Measurements from ENCODE around the gene KLHL9.

KLHL9 gene

DNA sequence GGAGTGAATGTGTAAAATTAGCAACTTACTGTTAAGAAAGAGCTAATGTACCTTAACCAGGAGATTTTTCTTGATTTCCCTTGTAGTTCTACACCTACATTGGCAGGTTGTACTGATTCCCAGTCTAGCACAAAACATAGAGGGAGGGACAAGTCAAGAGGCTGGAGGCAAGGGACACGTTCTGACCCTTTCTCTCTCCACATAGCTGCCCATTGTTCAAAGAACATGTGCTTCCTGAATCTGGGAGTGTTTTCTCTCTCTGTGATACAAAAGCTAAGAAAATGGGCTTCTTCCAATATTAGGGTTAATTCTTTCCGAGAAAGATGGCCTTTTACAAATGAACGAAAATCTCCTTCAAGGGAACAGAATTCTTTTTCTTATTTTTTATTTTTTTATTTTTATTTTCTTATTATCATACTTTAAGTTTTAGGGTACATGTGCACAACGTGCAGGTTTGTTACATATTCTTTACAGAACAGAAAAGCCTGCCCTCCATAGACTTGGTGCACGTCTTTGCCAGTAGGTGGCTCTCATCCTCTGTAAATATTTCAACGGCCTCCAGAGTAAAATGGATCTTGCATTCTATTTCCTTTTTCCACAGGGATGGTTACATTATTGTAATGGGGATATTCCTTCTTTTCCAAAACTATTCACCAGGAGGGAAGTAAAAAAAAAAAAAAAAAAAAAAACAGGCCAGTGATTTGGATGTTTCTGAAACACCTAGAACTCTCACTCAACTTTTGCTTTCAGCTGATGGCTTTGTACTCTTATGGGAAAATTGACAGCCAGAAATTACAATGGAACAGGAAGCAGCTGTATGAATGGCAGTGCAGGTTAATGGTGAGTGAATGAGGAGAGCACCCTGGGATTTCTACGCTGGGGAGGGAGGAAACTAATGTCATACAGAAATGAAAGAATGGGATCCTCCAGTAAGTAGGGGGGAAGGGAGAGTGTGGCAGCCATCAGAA, 17.0 kb downstream of the KLHL9 start:
- Histone ChIP-seq H3K27me3 (ENCODE audit: control insufficient read depth in 1 of 2, insufficient read depth in 2 of 2, low read length in 2 of 2) (no peaks in the 10 kb centered on the region), H3K9ac (ENCODE audit: low read depth in 1 of 2, low read length in 2 of 2) (no peak overlapping the region), H3K9me3 (ENCODE audit: control insufficient read depth in 1 of 2, low read length in 2 of 2) (no peaks in the 10 kb centered on the region), H3K4me1 (ENCODE audit: control insufficient read depth in 1 of 2, insufficient read depth in 2 of 2, low read length in 2 of 2) (no peaks in the 10 kb centered on the region), H3K27ac (ENCODE audit: low read depth, low read length) (no peak overlapping the region), H3K36me3 (ENCODE audit: control insufficient read depth in 1 of 2, insufficient read depth in 2 of 2, low read length in 2 of 2) (peaks cover 4 to 6% of the 10 kb centered on the region in 2 donors), H3K4me3 (ENCODE audit: low read depth in 1 of 2, low read length in 2 of 2) (no peak overlapping the region)

DNA sequence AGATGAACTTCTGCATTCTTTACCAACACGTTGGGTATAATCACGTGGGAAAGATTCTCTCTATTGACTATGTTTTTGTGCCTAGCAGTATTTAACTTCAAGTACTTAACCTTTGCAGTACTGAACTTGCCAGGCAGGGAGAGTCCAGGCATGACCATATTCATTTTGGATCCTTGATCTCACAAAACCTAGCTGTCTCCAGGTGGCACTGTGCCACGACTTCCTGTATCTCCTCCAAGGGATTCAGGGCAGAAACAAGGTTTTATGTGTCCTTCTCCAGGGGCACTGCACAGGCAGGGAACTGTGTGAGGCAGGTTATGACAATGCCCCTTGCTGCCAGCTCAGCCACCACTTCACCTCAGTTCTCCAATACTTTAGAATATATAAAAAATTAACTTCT, 18.3 kb downstream of the KLHL9 start:
- no peaks in the 10 kb centered on the region for H3K36me3 ChIP-seq (ENCODE audit: control insufficient read depth in 1 of 2, insufficient read depth in 2 of 2, low read length in 2 of 2)
- H3K27ac ChIP-seq (ENCODE audit: low read depth, low read length), result no peak overlapping the region
- H3K9me3 ChIP-seq (ENCODE audit: control insufficient read depth in 1 of 2, low read length in 2 of 2), result no peaks in the 10 kb centered on the region
- no peak overlapping the region for H3K9ac ChIP-seq (ENCODE audit: low read depth in 1 of 2, low read length in 2 of 2)
- H3K27me3 ChIP-seq (ENCODE audit: control insufficient read depth in 1 of 2, insufficient read depth in 2 of 2, low read length in 2 of 2), result no peaks in the 10 kb centered on the region
- no peaks in the 10 kb centered on the region for H3K4me1 ChIP-seq (ENCODE audit: control insufficient read depth in 1 of 2, insufficient read depth in 2 of 2, low read length in 2 of 2)
- no peak overlapping the region for H3K4me3 ChIP-seq (ENCODE audit: low read depth in 1 of 2, low read length in 2 of 2)

DNA sequence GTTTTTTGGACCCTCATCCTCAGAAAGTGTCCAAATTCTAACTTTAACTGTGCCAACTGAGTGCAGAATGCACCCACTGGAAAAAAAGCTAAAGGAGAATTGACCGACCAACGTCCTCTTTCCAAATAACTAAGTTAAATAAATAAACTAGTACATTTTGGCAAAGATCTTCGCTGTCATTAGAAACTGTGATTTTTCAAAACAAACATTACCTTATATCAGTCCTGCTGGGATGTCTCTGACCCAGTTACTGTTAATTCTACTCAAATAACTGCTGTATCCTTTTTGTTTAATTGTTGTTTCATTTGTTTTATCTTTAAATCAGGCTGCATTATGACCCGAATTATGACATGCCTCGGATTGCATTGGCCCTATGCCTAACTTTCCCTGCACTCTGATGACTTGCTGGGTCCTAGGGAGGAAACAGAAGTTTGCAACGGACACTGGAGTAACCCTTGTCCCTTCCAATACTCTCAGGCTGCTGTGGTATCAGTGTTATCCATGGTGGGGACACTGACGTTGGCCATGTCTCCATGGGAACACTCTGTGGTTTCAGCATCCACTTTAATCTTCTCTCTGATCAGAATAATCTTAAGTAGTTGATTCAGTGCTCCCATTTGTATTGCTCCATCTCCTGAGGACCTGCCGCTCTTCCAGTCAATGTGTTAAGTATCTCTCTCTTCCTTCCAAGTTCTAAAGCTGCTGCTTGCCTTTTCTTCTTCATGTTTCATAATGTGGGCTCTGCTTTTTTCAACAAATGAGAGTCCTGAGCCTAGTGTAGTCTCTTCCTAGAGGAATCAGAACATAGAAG, 19.0 kb downstream of the KLHL9 start:
- Histone ChIP-seq H3K9me3 (ENCODE audit: control insufficient read depth in 1 of 2, low read length in 2 of 2) (no peaks in the 10 kb centered on the region), H3K27me3 (ENCODE audit: control insufficient read depth in 1 of 2, insufficient read depth in 2 of 2, low read length in 2 of 2) (no peaks in the 10 kb centered on the region), H3K27ac (ENCODE audit: low read depth, low read length) (no peak overlapping the region), H3K9ac (ENCODE audit: low read depth in 1 of 2, low read length in 2 of 2) (no peak overlapping the region), H3K4me3 (ENCODE audit: low read depth in 1 of 2, low read length in 2 of 2) (no peak overlapping the region), H3K36me3 (ENCODE audit: control insufficient read depth in 1 of 2, insufficient read depth in 2 of 2, low read length in 2 of 2) (no peaks in the 10 kb centered on the region), H3K4me1 (ENCODE audit: control insufficient read depth in 1 of 2, insufficient read depth in 2 of 2, low read length in 2 of 2) (no peaks in the 10 kb centered on the region)

DNA sequence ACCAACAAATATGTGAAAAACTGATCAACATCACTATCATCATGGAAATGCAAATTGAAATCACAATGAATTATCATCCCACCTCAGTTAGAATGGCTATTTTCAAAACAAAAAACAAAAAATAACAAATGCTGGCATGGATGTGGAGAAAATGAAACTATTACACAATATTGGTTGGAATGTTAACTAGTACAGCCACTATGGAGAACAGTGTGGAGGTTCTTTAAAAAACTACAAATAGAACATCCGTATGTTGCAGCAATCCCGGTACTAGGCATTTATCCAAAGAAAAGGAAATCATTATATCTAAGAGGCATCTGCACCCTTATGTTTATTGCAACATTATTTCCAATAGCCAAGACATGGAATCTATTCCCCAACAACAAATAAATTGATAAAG, 21.1 kb downstream of the KLHL9 start:
- H3K27ac ChIP-seq (ENCODE audit: low read depth, low read length), result no peak overlapping the region
- H3K9ac ChIP-seq (ENCODE audit: low read depth in 1 of 2, low read length in 2 of 2), result no peak overlapping the region
- H3K4me3 ChIP-seq (ENCODE audit: low read depth in 1 of 2, low read length in 2 of 2), result no peak overlapping the region
- no peaks in the 10 kb centered on the region for H3K27me3 ChIP-seq (ENCODE audit: control insufficient read depth in 1 of 2, insufficient read depth in 2 of 2, low read length in 2 of 2)
- H3K36me3 ChIP-seq (ENCODE audit: control insufficient read depth in 1 of 2, insufficient read depth in 2 of 2, low read length in 2 of 2), result no peaks in the 10 kb centered on the region
- H3K4me1 ChIP-seq (ENCODE audit: control insufficient read depth in 1 of 2, insufficient read depth in 2 of 2, low read length in 2 of 2), result no peaks in the 10 kb centered on the region
- H3K9me3 ChIP-seq (ENCODE audit: control insufficient read depth in 1 of 2, low read length in 2 of 2), result no peaks in the 10 kb centered on the region

DNA sequence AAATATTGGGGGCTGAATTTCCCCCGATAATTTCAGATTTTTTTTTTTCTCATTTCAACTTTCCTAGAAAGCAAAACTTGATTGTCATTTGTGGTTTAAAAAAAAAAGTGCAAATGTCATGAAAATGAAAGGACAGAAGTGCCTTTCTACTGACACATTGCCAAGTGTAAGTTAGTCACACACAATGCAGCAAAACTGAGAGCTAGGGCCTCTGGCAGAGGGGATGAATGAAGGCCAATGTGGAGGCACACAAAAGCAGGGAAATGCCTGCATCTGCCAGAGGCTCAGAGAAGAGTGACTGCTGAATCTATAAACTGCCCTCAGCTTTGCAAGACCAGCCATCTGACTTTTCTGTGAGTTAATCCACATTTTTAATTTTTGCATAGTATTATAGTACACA, 23.3 kb downstream of the KLHL9 start:
- H3K9me3 ChIP-seq (ENCODE audit: control insufficient read depth in 1 of 2, low read length in 2 of 2), result no peaks in the 10 kb centered on the region
- no peaks in the 10 kb centered on the region for H3K4me1 ChIP-seq (ENCODE audit: control insufficient read depth in 1 of 2, insufficient read depth in 2 of 2, low read length in 2 of 2)
- no peak overlapping the region for H3K4me3 ChIP-seq (ENCODE audit: low read depth in 1 of 2, low read length in 2 of 2)
- no peak overlapping the region for H3K9ac ChIP-seq (ENCODE audit: low read depth in 1 of 2, low read length in 2 of 2)
- no peak overlapping the region for H3K27ac ChIP-seq (ENCODE audit: low read depth, low read length)
- H3K27me3 ChIP-seq (ENCODE audit: control insufficient read depth in 1 of 2, insufficient read depth in 2 of 2, low read length in 2 of 2), result no peaks in the 10 kb centered on the region
- H3K36me3 ChIP-seq (ENCODE audit: control insufficient read depth in 1 of 2, insufficient read depth in 2 of 2, low read length in 2 of 2), result no peaks in the 10 kb centered on the region

DNA sequence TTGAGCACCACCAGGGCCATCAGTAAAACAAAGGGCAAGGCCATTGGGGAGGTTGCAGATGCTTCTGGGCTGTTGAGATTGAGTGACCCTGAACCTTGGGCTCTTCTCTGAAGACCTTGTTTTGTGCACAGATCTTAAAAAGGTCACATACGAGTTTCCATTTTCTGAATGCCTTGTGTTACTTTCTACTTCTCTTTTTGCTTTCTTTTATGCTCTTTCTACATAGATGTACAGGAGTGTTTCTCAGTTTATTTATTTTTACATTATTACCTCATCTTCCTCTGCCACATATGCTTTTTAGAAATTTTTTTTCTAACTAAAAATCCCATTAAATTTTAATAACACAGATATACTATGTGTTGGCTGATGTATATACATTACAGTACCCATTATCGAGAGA, 30.0 kb downstream of the KLHL9 start, which contains the start of gene IFNA5:
IFNA5 (minus strand) TSS at position 101 of the 400 bp plus-strand sequence; CDS start at position 44, 57 bp downstream.
- Histone ChIP-seq H3K27ac (ENCODE audit: low read depth, low read length) (no peak within 1 kb of the TSS), H3K27me3 (ENCODE audit: control insufficient read depth in 1 of 2, insufficient read depth in 2 of 2, low read length in 2 of 2) (no peaks in the 10 kb centered on the region), H3K4me1 (ENCODE audit: control insufficient read depth in 1 of 2, insufficient read depth in 2 of 2, low read length in 2 of 2) (no peaks in the 10 kb centered on the region), H3K9me3 (ENCODE audit: control insufficient read depth in 1 of 2, low read length in 2 of 2) (no peaks in the 10 kb centered on the region), H3K36me3 (ENCODE audit: control insufficient read depth in 1 of 2, insufficient read depth in 2 of 2, low read length in 2 of 2) (no peaks in the 10 kb centered on the region), H3K4me3 (ENCODE audit: low read depth in 1 of 2, low read length in 2 of 2) (no peak within 1 kb of the TSS), H3K9ac (ENCODE audit: low read depth in 1 of 2, low read length in 2 of 2) (no peak within 1 kb of the TSS)

DNA sequence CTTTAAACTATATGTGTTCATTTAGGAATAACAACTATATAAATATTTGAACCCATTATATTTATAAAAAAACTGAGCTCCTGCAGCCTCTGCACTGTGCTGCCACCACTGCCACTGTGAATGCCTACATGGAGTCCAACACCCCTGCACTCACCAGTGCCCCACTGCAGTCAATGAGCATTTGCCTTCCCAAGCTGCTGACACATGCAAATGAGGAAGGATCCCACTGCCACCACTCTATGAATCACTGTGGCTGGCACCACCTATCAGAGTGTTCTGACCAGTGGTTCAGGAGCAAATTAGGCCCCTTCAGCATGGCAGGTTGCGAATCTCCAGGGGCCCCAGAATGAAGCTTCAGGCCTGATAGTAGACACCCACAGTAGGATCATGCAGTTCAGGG, 39.2 kb downstream of the KLHL9 start:
- H3K36me3 ChIP-seq (ENCODE audit: control insufficient read depth in 1 of 2, insufficient read depth in 2 of 2, low read length in 2 of 2), result no peaks in the 10 kb centered on the region
- H3K27me3 ChIP-seq (ENCODE audit: control insufficient read depth in 1 of 2, insufficient read depth in 2 of 2, low read length in 2 of 2), result no peaks in the 10 kb centered on the region

DNA sequence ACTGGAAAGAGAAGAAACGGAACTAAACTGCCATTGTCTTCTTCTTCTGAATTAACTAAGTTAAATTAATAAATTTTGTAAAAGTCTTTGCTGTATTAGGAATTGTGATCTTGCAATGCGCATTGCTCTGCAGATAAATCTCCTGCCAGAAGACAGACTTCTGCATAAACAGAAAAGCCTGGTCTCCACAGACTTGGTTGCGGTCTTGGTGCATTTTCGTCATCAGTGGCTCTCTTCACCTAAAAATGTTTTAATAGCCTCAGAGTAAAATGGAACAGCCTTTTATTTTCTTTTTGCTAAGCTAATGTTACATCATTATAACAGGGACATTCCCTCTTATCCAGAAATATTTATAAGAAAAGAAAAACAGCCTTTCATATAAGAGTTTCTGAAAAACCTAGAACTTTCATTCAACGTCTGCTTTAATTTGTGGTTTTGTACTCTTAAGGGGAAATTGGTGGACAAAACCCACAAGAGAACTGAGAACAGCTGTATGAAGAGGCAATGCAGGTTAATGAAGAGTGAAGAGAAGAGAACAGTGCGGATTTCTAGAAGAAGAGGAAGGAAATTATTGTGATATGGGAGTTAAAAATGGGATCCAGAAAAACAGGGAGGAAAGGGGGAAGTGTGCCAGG, 40.2 kb downstream of the KLHL9 start:
- H3K27me3 ChIP-seq (ENCODE audit: control insufficient read depth in 1 of 2, insufficient read depth in 2 of 2, low read length in 2 of 2), result no peaks in the 10 kb centered on the region
- H3K36me3 ChIP-seq (ENCODE audit: control insufficient read depth in 1 of 2, insufficient read depth in 2 of 2, low read length in 2 of 2), result no peaks in the 10 kb centered on the region
- H3K4me1 ChIP-seq (ENCODE audit: control insufficient read depth in 1 of 2, insufficient read depth in 2 of 2, low read length in 2 of 2), result peaks cover 0 to 7% of the 10 kb centered on the region in 2 donors
- H3K9ac ChIP-seq (ENCODE audit: low read depth in 1 of 2, low read length in 2 of 2), result no peak overlapping the region
- H3K4me3 ChIP-seq (ENCODE audit: low read depth in 1 of 2, low read length in 2 of 2), result no peak overlapping the region
- no peaks in the 10 kb centered on the region for H3K9me3 ChIP-seq (ENCODE audit: control insufficient read depth in 1 of 2, low read length in 2 of 2)
- H3K27ac ChIP-seq (ENCODE audit: low read depth, low read length), result no peak overlapping the region

More for the DNA sequence above, 39.2 kb downstream of the KLHL9 start:
- Histone ChIP-seq H3K4me1 (ENCODE audit: control insufficient read depth in 1 of 2, insufficient read depth in 2 of 2, low read length in 2 of 2) (peaks cover 0 to 7% of the 10 kb centered on the region in 2 donors), H3K4me3 (ENCODE audit: low read depth in 1 of 2, low read length in 2 of 2) (no peak overlapping the region), H3K27ac (ENCODE audit: low read depth, low read length) (no peak overlapping the region), H3K9me3 (ENCODE audit: control insufficient read depth in 1 of 2, low read length in 2 of 2) (no peaks in the 10 kb centered on the region), H3K9ac (ENCODE audit: low read depth in 1 of 2, low read length in 2 of 2) (no peak overlapping the region)

DNA sequence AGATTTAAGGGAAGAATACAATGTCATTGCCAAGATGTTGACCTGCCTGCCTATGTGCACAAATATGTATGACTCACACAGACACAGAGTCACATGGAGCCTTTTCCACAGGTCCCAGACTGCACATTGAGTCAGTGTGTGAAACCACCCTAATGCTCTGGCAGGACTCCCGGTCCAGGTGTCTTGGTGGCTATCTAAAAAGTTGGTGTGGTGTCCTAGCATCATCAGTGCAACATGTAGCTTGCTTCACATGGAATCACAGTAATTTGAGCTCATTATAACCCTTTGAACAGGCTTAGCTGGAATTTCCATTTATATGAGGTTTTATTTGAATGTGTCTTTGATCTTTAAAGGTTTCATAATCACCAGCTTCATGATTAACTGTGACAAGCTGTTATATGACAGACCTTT, 40.8 kb downstream of the KLHL9 start:
- Histone ChIP-seq H3K27me3 (ENCODE audit: control insufficient read depth in 1 of 2, insufficient read depth in 2 of 2, low read length in 2 of 2) (no peaks in the 10 kb centered on the region), H3K4me3 (ENCODE audit: low read depth in 1 of 2, low read length in 2 of 2) (no peak overlapping the region), H3K36me3 (ENCODE audit: control insufficient read depth in 1 of 2, insufficient read depth in 2 of 2, low read length in 2 of 2) (no peaks in the 10 kb centered on the region), H3K9ac (ENCODE audit: low read depth in 1 of 2, low read length in 2 of 2) (no peak overlapping the region), H3K27ac (ENCODE audit: low read depth, low read length) (no peak overlapping the region), H3K4me1 (ENCODE audit: control insufficient read depth in 1 of 2, insufficient read depth in 2 of 2, low read length in 2 of 2) (peaks cover 0 to 7% of the 10 kb centered on the region in 2 donors), H3K9me3 (ENCODE audit: control insufficient read depth in 1 of 2, low read length in 2 of 2) (no peaks in the 10 kb centered on the region)

DNA sequence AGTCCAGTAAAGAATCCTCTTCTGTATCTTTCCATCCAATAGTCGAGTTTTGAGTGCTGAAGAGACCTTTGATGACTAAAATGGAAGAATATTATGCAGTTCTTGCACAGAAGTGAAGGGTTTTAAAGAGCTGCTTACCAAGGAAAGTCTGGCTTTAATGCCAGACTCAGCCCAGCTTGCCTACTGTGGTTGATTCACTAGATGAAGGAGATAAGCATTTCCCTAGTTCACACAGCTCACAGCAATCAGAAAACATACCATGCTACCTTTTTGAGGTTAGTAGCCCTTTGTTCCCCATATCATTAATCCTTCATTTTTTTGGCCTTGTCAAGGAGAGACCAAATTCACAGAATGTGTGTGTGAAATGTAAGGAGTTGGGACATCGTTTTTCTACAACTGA, 45.4 kb downstream of the KLHL9 start:
- Histone ChIP-seq H3K9ac (ENCODE audit: low read depth in 1 of 2, low read length in 2 of 2) (no peak overlapping the region), H3K4me3 (ENCODE audit: low read depth in 1 of 2, low read length in 2 of 2) (no peak overlapping the region), H3K9me3 (ENCODE audit: control insufficient read depth in 1 of 2, low read length in 2 of 2) (no peaks in the 10 kb centered on the region), H3K4me1 (ENCODE audit: control insufficient read depth in 1 of 2, insufficient read depth in 2 of 2, low read length in 2 of 2) (peaks cover 0 to 7% of the 10 kb centered on the region in 2 donors), H3K27me3 (ENCODE audit: control insufficient read depth in 1 of 2, insufficient read depth in 2 of 2, low read length in 2 of 2) (no peaks in the 10 kb centered on the region), H3K27ac (ENCODE audit: low read depth, low read length) (no peak overlapping the region), H3K36me3 (ENCODE audit: control insufficient read depth in 1 of 2, insufficient read depth in 2 of 2, low read length in 2 of 2) (no peaks in the 10 kb centered on the region)
